SK-N-DZ (cell line): Measurements from ENCODE around the gene MED23.

Source experiments
- small RNA-seq, 2 experiments: library from RNA; depleted of rRNA; stranded (forward); fragments of <200 nt; gene quantifications; one replicate each; pipeline ENCODE3, GENCODE V24; 2014

MED23 gene

Small RNA genes within 50 kb of the gene (small RNA-seq; reads per million reads assigned to genes)
- gene RNU4-18P, result 0 reads per million in 2 experiments
